ENCODE data around the gene ARHGEF3.
"Not testable (repeated sequence)": the region's sequence is repeated elsewhere in the genome, so short reads cannot be mapped to it uniquely, and the experiment has no call there.

ARHGEF3 gene

GRCh38 chr3:56737006-56737405, 64.7 kb downstream of the ARHGEF3 start:
- DNase-seq (ENCODE audit: low read depth) = no peak

GRCh38 chr3:56732109-56732508, 69.6 kb downstream of the ARHGEF3 start:
- no peak for DNase-seq (ENCODE audit: low read depth)

GRCh38 chr3:56725175-56725574, 76.6 kb downstream of the ARHGEF3 start:
- DNase-seq (ENCODE audit: low read depth) = no peak

GRCh38 chr3:56724676-56725075, 77.1 kb downstream of the ARHGEF3 start:
- DNase-seq (ENCODE audit: low read depth) = no peak

GRCh38 chr3:56720849-56721248, 80.9 kb downstream of the ARHGEF3 start:
- no peak for DNase-seq (ENCODE audit: low read depth)

- DNase-seq (ENCODE audit: low read depth) = not testable (repeated sequence)
Observed at GRCh38 chr3:56718809-56719208, 82.9 kb downstream of the ARHGEF3 start.

GRCh38 chr3:56711344-56711743, 90.4 kb downstream of the ARHGEF3 start:
- DNase-seq (ENCODE audit: low read depth) = no peak

- DNase-seq (ENCODE audit: low read depth) = not testable (repeated sequence)
Observed at GRCh38 chr3:56707412-56707811, 94.3 kb downstream of the ARHGEF3 start.

GRCh38 chr3:56706629-56707028, 95.1 kb downstream of the ARHGEF3 start:
- DNase-seq (ENCODE audit: low read depth) = no peak

- no peak for DNase-seq (ENCODE audit: low read depth)
Observed at GRCh38 chr3:56704706-56705105, 97.0 kb downstream of the ARHGEF3 start.

GRCh38 chr3:56702490-56703315, 99.0 kb downstream of the ARHGEF3 start:
- DNase-seq (ENCODE audit: low read depth) = peak; percentile 47

- DNase-seq (ENCODE audit: low read depth) = no peak
Observed at GRCh38 chr3:56700151-56700550, 101.6 kb downstream of the ARHGEF3 start.

- DNase-seq (ENCODE audit: low read depth) = no peak
Observed at GRCh38 chr3:56694867-56695683, 106.7 kb downstream of the ARHGEF3 start.

- DNase-seq (ENCODE audit: low read depth) = no peak
Observed at GRCh38 chr3:56693750-56694149, 108.0 kb downstream of the ARHGEF3 start.

GRCh38 chr3:56692520-56693433, 109.0 kb downstream of the ARHGEF3 start:
- not testable (repeated sequence) for DNase-seq (ENCODE audit: low read depth)

GRCh38 chr3:56692001-56692365, 109.8 kb downstream of the ARHGEF3 start:
- DNase-seq (ENCODE audit: low read depth) = not testable (repeated sequence)

GRCh38 chr3:56691165-56692000, 110.4 kb downstream of the ARHGEF3 start:
- peak; percentile 60 for DNase-seq (ENCODE audit: low read depth)

- no peak for DNase-seq (ENCODE audit: low read depth)
Observed at GRCh38 chr3:56689303-56689702, 112.4 kb downstream of the ARHGEF3 start.

- no peak for DNase-seq (ENCODE audit: low read depth)
Observed at GRCh38 chr3:56688191-56688590, 113.6 kb downstream of the ARHGEF3 start.

- DNase-seq (ENCODE audit: low read depth) = no peak
Observed at GRCh38 chr3:56684029-56684428, 117.7 kb downstream of the ARHGEF3 start.
